22Rv1 (cell line): Measurements from ENCODE around the gene ZEB1.

Source experiments
- H3K27ac ChIP-seq: fragments of 450-650 bp; 2 replicates; pipeline ENCODE4 v1.5.1; 2017
- ZFX ChIP-seq: fragments of 450-650 bp; IDR thresholded peaks from 2 replicates; pipeline ENCODE4 v1.6.1; 2017; ENCODE audit warnings: antibody characterized with exemption, borderline replicate concordance
- TF ChIP-seq, protein P1 (sequence below): fragments of 450-650 bp; IDR thresholded peaks from 2 replicates; pipeline ENCODE4 v1.5.1; 2017; ENCODE audit warnings: mild to moderate bottlenecking

The ZEB1 gene

DNA sequence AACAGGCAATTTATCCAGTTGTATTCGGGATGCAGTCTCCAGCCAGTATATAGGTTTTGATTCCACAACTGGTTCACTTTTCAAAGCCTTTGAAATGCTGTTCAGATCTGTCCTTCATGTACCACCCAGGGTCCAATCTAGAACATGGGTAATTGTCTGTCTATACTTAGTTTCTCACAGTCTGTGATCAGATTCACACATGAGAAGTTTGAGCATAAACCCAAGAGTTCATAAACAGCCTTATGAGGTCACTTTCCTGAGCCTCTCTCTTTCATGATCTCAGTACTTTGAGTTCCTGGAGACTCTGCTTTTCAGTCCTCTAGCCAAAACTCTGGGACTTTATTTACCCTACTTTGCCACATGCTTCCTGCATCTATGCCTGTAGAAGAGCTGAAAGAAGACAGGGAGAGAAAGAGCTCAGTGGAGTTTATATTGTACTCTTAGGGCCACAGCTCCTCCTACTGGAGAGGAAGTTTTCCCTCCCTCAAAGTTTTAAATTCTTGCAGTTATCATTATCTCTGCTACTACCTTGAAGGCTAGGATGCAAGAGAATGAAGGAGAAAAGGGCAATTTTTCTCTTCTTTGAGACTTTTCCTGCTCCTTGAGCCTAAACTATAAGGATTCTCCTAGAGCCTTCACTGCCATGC, 172.0 kb downstream of the ZEB1 start:
- TF ChIP-seq, protein P1, sequence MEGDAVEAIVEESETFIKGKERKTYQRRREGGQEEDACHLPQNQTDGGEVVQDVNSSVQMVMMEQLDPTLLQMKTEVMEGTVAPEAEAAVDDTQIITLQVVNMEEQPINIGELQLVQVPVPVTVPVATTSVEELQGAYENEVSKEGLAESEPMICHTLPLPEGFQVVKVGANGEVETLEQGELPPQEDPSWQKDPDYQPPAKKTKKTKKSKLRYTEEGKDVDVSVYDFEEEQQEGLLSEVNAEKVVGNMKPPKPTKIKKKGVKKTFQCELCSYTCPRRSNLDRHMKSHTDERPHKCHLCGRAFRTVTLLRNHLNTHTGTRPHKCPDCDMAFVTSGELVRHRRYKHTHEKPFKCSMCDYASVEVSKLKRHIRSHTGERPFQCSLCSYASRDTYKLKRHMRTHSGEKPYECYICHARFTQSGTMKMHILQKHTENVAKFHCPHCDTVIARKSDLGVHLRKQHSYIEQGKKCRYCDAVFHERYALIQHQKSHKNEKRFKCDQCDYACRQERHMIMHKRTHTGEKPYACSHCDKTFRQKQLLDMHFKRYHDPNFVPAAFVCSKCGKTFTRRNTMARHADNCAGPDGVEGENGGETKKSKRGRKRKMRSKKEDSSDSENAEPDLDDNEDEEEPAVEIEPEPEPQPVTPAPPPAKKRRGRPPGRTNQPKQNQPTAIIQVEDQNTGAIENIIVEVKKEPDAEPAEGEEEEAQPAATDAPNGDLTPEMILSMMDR, result peak; percentile 68
- TF ChIP-seq ZFX, result no peak
- no peak overlapping the region for H3K27ac ChIP-seq

DNA sequence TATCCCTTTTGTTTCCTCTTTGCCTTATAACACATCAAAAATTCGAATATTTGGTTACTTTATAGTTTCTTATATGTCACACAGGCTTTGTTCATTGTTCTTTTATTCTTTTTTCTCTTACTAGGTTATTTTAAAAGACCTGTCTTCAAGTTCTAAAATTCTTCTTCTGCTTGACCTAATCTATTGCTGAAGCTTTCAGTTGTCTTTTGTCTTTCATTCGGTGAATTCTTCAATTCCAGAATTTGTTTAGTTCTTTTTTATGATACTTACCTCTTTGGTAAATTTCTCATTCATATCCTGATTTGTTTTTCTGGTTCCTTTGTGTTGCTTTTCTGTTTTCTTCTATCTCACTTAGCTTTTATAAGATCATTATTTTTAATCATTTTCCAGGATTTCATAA, 188.4 kb downstream of the ZEB1 start:
- TF ChIP-seq, protein P1, result no peak
- TF ChIP-seq ZFX, result no peak
- H3K27ac ChIP-seq, result no peak overlapping the region

DNA sequence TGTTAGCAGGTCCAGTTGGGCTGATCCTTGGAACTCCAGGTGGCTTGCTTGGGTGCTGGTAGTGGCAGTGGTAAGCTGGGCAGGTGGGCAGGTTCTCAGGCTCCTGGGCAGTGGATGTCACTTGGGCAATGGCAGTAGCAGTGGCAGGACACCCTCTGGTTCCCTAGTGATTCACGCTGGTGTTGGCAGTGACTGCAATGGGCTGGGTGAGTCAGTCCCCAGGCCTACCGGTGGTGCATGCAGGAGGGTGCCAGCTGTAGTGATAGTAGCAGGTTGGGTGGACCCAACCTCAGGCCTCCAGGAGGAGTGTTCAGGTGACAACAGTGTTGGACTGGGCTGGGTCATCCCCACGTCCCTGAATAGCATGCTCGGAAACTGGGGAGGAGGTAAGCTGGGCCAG, 189.2 kb downstream of the ZEB1 start:
- no peak for TF ChIP-seq ZFX
- TF ChIP-seq, protein P1, result no peak
- no peak overlapping the region for H3K27ac ChIP-seq

DNA sequence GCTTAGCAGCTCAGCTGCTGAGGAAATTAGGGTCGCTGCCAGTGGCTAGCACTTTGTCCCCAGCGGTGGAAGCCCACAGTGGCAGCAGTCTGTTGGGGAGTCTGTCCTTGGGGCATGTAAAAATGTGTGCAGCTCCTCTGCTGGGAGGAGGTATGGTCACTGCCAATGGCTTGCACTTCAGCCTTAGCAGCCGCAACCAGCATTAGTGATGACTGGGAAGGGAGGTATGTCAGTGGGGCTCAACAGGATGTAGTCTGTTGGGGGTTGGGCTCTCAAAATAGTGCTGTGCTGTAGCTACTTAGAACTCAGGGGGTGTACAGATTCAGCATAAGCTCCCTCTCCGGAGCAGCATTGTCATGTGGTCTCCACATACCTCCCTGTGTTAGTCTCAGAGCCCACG, 189.9 kb downstream of the ZEB1 start:
- TF ChIP-seq, protein P1, result no peak
- no peak for TF ChIP-seq ZFX
- no peak overlapping the region for H3K27ac ChIP-seq

DNA sequence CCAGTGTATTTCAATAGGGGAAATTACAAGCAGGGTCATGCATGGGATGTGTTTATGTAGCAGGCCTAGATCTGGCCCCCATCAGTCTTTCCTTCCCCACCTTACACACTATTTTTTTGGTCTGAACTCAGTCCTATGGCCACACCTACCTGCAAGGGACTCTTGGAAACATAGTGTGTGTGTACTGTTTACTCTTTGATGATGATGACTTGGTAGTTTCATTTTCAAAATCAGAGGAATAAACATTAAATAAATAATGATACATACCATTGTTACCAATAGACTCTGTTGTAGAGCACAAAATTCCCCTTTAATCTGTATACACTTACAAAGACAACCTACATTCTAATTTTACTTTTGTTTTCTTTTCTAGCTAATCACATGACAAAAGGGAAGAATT, 191.0 kb downstream of the ZEB1 start:
- TF ChIP-seq, protein P1, result no peak
- no peak for TF ChIP-seq ZFX
- H3K27ac ChIP-seq, result no peak overlapping the region

DNA sequence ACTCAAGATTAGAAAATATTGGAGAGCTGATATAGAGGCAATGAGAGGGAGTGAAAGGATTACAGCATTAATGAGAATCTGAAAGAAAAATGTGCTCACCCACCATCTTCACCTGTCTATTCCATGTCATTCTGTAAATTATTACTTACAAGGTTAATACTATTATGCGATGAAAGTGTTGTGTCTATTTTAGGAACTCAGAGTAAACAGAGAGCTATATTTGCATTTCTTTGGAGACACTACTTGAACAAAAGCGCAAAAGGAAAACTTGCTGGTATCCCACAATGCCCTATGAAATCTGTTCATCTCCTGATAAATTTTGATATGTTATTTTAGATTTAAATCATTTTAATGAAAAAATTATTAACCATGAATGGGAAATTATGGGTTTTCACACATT, 196.1 kb downstream of the ZEB1 start:
- no peak for TF ChIP-seq ZFX
- TF ChIP-seq, protein P1, result no peak
- no peak overlapping the region for H3K27ac ChIP-seq

DNA sequence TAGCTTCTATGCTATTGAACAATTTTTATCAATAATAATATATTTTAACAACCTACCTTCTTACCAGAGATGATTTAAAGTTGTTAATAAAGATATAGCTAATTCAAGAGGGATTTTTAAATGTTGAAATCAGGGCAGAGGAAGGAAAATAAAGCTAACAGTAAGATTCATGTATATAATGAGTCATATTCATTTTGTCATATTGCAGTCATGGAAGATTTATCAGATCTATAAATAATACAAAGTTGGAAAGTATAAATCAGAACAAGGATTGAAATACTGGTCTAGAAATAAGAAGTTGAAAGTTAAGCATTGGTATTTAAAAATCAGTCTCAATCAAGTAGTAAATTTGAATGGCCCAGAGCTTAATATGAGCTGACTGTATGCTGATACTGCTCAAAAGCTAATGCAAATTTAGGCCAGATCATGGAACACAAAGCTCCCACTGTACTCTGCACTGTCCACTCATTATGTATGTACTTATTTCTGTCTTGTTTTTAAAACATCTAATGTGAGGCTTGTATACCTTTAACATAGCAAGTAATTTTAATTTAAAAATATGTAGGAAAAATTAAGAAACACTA, 196.9 kb downstream of the ZEB1 start:
- no peak overlapping the region for H3K27ac ChIP-seq
- TF ChIP-seq ZFX, result no peak
- TF ChIP-seq, protein P1, result no peak
